HG02571 (cell line): ENCODE results near the gene ZNF280D.

ENCODE experiments used
- ATAC-seq: cut with Tn5 transposase; IDR thresholded peaks from one replicate; pipeline ENCODE4 v1.9.1; 2021; ENCODE audit warnings: mild to moderate bottlenecking, moderate library complexity; ENCODE audit not compliant: unreplicated experiment

The ZNF280D gene

DNA sequence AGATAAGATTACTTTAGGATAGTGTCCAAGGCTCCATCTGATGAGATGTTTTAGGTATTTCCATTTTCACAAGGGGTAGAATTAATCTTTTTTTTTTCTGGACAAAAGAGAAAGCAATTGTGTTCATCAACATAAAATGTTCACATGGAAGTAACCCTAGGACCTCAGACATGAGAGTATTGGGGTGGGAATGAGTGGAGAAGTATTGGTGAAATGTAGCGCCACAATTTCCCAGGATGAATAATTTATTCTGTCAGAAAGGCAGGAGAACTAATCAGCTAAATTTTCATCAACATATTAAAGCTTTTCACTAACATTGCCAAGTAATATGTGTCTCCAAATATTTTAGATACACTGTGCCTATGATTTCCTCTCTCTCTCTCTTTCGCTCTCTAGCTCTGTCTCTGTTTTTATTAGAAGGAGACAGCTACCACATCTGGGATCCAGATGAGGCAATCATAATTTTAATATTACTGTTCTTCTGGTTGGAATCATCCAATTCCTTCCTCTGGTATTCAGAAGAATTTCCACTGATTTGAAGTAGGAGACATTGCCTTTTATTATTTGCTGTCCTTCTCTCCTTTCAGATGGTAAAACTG, 21.6 kb upstream of the ZNF280D start:
- ATAC-seq = no peak

- no peak for ATAC-seq
Measured at GRCh38 chr15:56752986-56753385, 19.7 kb upstream of the ZNF280D start.

- ATAC-seq = no peak
Measured at GRCh38 chr15:56749982-56750381, 16.7 kb upstream of the ZNF280D start.

- ATAC-seq = no peak
Measured at GRCh38 chr15:56744701-56745683, 11.7 kb upstream of the ZNF280D start.

DNA sequence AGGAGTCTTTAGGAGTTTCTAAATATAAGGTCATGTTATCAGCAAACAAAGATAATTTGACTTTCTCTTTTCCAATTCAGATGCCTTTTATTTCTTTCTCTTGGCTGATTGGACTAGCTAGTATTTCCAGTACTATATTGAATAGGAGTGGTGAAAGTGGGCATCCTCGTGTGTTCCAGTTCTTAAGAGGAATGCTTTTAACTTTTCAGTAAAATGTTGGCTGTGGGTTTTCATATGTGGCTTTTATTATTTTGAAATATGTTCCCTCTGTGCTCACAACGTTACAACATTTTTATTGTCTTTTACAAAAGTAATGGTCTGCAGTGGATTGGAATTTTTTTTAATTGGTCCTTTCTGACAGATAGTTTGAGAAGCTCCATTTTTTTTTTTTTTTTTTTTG, 8.2 kb upstream of the ZNF280D start:
- no peak for ATAC-seq

DNA sequence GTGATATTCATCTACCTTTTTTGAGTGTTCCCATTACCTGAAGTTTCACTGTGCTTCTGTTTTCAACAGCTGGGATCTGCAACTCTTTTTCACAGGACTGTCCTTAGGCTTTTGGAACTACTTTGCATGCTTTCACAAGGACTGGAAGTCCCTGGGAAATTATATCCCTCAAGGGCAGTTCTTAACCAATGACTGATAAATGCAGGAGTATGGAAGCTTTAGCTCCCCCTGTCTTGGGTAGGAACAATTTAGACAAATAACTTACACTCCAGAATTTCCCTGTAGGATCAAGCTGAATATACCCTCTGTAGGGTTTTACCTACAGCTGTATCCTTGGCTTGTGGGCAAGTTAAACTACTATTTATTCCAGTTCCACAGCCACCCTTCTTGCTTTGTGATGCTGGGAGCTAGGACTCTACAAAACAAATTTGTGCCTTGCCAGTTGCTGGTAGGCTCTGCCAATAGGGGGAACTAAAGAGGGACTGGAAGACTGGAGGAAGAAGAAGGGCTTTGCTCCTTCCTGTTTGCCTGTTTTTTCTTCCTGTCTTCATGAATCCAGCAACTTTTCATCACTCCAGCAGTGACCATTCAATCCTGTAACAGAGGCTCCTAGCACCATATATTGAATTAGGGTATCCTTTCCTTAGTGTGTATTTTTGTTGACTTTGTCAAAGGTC, 6.8 kb upstream of the ZNF280D start:
- ATAC-seq = no peak

- no peak for ATAC-seq
Measured at GRCh38 chr15:56739474-56739873, 6.2 kb upstream of the ZNF280D start.

- ATAC-seq = no peak
Measured at GRCh38 chr15:56737791-56738190, 4.5 kb upstream of the ZNF280D start.

- ATAC-seq = no peak
Measured at GRCh38 chr15:56736881-56737707, 3.8 kb upstream of the ZNF280D start.

DNA sequence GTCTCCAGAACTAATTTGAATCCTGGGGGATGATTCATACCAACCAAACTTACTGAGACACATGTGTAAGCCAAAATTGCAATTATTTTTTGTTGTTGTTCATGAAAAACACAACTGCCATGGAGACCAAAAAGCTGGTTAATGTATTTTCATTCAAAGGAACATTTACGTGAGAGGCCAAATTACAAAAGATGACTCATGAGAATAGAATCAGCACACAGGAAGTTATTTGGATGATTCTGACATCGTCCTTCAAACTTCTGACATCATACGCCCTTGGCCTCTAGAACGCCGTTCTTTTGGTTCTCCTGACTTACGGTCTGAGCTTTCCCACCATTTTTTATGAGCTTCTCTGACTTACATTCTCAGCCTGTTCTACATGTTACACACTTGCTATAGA, 3.0 kb upstream of the ZNF280D start:
- no peak for ATAC-seq

DNA sequence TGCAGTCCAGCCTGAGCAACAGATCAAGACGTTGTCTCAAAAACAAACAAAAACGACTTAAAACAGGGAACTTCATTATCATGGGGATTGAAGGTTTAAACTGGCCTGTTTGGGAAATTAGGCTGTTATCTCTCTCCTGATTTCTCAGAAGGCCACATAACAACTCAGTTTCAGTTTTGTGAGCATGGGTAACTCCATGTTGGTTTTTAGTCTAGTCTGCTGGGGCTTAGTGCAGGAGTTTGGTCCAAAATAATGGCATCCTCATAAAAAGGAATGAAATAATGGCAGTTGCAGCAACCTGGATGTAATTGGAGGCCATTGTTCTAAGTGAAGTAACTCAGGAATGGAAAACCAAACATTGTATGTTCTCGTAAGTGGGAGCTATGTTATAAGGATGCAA, 2.3 kb upstream of the ZNF280D start:
- no peak for ATAC-seq

- ATAC-seq = no peak
Measured at GRCh38 chr15:56734013-56734635, 815 bp upstream of the ZNF280D start.

GRCh38 chr15:56732886-56733135, 498 bp downstream of the ZNF280D start:
- ATAC-seq = no peak

- ATAC-seq = peak; percentile 7
Measured at GRCh38 chr15:56732135-56732885, 999 bp downstream of the ZNF280D start.

DNA sequence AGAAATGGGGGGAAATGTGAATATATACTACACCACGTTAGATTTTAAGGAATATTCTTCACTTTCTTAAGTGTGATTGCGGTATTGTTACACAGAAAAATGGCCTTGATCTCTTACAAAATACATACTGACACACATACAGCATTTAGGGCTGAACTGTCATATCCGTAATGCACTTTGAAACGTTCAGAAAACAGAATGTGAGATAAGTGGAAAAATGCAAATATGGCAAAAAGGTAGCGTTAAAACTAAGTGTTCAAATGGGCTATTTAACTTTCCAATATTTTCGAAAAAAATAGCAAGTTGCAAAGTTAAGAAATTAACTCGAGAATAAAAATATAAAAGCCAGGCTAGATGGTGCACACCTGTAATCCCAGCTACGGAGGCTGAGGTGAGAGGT, 1.8 kb downstream of the ZNF280D start:
- ATAC-seq = no peak

- no peak for ATAC-seq
Measured at GRCh38 chr15:56729561-56729960, 3.7 kb downstream of the ZNF280D start.

DNA sequence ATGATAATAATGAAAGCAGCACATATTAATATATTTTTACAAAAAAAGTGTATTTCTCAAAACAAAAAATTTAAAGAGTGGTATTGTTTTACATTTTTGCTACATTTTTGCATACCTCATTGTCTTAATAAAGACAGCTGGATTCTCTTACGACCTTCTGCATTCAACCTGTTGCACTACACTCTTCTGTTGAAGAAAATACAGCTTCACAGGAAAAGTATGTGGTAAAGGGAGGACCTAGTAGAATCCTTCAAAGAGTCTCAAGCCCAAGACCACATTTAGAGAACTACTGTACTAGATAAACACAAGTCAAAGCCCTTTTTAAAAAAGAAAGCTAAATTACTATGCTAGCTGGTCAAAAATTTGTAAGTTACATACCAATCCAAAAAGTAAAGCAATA, 7.9 kb downstream of the ZNF280D start:
- ATAC-seq = no peak

GRCh38 chr15:56724232-56724631, 9.1 kb downstream of the ZNF280D start:
- ATAC-seq = no peak

DNA sequence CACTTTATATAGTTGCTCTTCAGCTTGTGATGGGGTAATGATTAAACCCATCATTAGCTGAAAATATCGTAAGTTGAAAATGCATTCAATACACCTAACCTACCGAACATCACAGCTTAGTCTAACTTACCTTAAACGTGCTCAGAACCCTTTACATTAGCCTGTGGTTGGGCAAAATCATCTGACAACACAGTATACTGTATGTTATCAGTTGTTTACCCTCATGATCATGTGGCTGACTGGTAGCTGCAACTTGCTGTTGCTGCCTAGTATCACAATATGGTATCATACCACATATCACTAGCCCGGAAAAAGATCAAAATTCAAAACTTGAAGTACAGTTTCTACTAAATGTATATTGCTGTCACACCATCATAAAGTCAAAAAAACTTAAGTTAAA, 9.5 kb downstream of the ZNF280D start:
- no peak for ATAC-seq
